AG10803 (cell line): ENCODE data around the gene MAP2K6.

Source experiments
- DNase-seq: peaks from one replicate; pipeline ENCODE4 v3.0.0; 2010; ENCODE audit warnings: low read depth
- H3K4me3 ChIP-seq: 2 replicates; pipeline ENCODE4 v1.5.1; 2011; ENCODE audit warnings: mild to moderate bottlenecking, low read length, control low read depth
- CTCF ChIP-seq: conservative IDR thresholded peaks from 2 replicates; pipeline ENCODE4 v1.5.1; 2011; ENCODE audit warnings: mild to moderate bottlenecking, low read length, control low read depth, inconsistent platforms

The MAP2K6 gene

GRCh38 chr17:69558796-69559195 is 144.3 kb downstream of the MAP2K6 start:
- no peak for TF ChIP-seq CTCF
- DNase-seq: no peak
- no peak overlapping the region for H3K4me3 ChIP-seq

- no peak overlapping the region for H3K4me3 ChIP-seq
- TF ChIP-seq CTCF: no peak
- DNase-seq: peak; percentile 15
Observed at GRCh38 chr17:69560987-69561441, 146.5 kb downstream of the MAP2K6 start.

GRCh38 chr17:69561462-69561861 is 147.0 kb downstream of the MAP2K6 start:
- DNase-seq: no peak
- H3K4me3 ChIP-seq: no peak overlapping the region
- TF ChIP-seq CTCF: no peak

GRCh38 chr17:69565447-69565846 is 150.9 kb downstream of the MAP2K6 start:
- TF ChIP-seq CTCF: no peak
- no peak for DNase-seq
- H3K4me3 ChIP-seq: no peak overlapping the region

- no peak for TF ChIP-seq CTCF
- DNase-seq: peak; percentile 6
Observed at GRCh38 chr17:69567130-69567529, 152.6 kb downstream of the MAP2K6 start.

GRCh38 chr17:69572747-69573146 is 158.2 kb downstream of the MAP2K6 start:
- H3K4me3 ChIP-seq: no peak overlapping the region
- no peak for DNase-seq
- TF ChIP-seq CTCF: no peak

More at GRCh38 chr17:69567130-69567529, 152.6 kb downstream of the MAP2K6 start:
- no peak overlapping the region for H3K4me3 ChIP-seq

GRCh38 chr17:69573396-69573795 is 158.9 kb downstream of the MAP2K6 start:
- no peak overlapping the region for H3K4me3 ChIP-seq
- DNase-seq: no peak
- no peak for TF ChIP-seq CTCF
